T-cell (primary cell): ENCODE data around the gene NUP98. TPM values are rescaled to one million over a fixed set of nuclear protein-coding genes. Genes with fewer than 3 reads are reported as not detected.

Source experiments
- ATAC-seq, 4 experiments: fragments of 200-7000 bp in 3 of 4; fragments of 150-1000 bp in 1 of 4; cut with Tn5 transposase; replicated peaks in 1 of 4; 1 replicate in 3 of 4; 2 replicates in 1 of 4; pipeline ENCODE4 v1.10.0; 2021; ENCODE audit warnings: moderate library complexity in 3 of 4, mild to moderate bottlenecking in 2 of 4, moderate number of reproducible peaks in 1 of 4
- CTCF ChIA-PET, 2 donors: fragments of 300-600 bp; sonication (Branson Sonifier 250); formaldehyde crosslinking; loops; one replicate each; lab custom pipeline; 2022; ENCODE audit warnings: antibody characterized with exemption in 2 of 2; lab: Charles Lee
- POLR2A ChIA-PET, 2 donors: fragments of 300-600 bp; sonication (Branson Sonifier 250); formaldehyde crosslinking; loops; one replicate each; lab custom pipeline; 2022; ENCODE audit warnings: antibody characterized with exemption in 2 of 2; lab: Charles Lee
- DNase-seq, 35 experiments: peaks; one replicate each; pipeline versions ENCODE4 v3.0.0 to v3.0.0-alpha.2; 2013 to 2023
- H3K27ac ChIP-seq: one replicate; pipeline ENCODE4 v1.5.1; 2013; ENCODE audit warnings: low read length
- H3K27me3 ChIP-seq, 2 experiments: replicated peaks in 1 of 2; 1 replicate in 1 of 2; 2 replicates in 1 of 2; pipeline versions ENCODE4 v1.6.1 to v1.7.0; 2013; ENCODE audit warnings: low read length in 1 of 2, mixed read lengths in 1 of 2; ENCODE audit not compliant: control insufficient read depth in 2 of 2, insufficient read depth in 2 of 2; ENCODE audit errors: extremely low read depth in 1 of 2
- H3K36me3 ChIP-seq, 2 donors: 1 replicate in 1 of 2; 2 replicates in 1 of 2; pipeline versions ENCODE4 v1.6.1 to v1.7.0; 2013; ENCODE audit warnings: low read length in 1 of 2; ENCODE audit not compliant: control insufficient read depth in 2 of 2, insufficient read depth in 1 of 2; ENCODE audit errors: extremely low read depth in 1 of 2
- H3K4me1 ChIP-seq, 2 experiments: 1 replicate in 1 of 2; 2 replicates in 1 of 2; pipeline versions ENCODE4 v1.6.1 to v1.7.0; 2013; ENCODE audit warnings: low read length in 2 of 2, mixed read lengths in 1 of 2; ENCODE audit not compliant: insufficient read depth in 2 of 2, control insufficient read depth in 1 of 2; ENCODE audit errors: extremely low read depth in 1 of 2
- H3K4me3 ChIP-seq, 2 donors: 1 replicate in 1 of 2; 2 replicates in 1 of 2; pipeline versions ENCODE4 v1.5.1 to v1.7.0; 2013; ENCODE audit warnings: mild to moderate bottlenecking in 2 of 2, low read length in 1 of 2, moderate library complexity in 1 of 2; ENCODE audit not compliant: control insufficient read depth in 1 of 2; ENCODE audit errors: extremely low read depth in 1 of 2
- H3K9me3 ChIP-seq: 2 replicates; pipeline ENCODE4 v1.7.0; 2013
- H3K27ac Mint-ChIP-seq, 2 donors: one replicate each; pipeline ENCODE4 v1.8.0; 2020 to 2021; ENCODE audit warnings: mild to moderate bottlenecking in 2 of 2, mixed read lengths in 2 of 2
- H3K27me3 Mint-ChIP-seq, 2 donors: one replicate each; pipeline ENCODE4 v1.8.0; 2021 to 2022; ENCODE audit warnings: mixed read lengths in 2 of 2
- H3K36me3 Mint-ChIP-seq: one replicate; pipeline ENCODE4 v1.8.0; 2021; ENCODE audit warnings: mixed read lengths
- H3K4me1 Mint-ChIP-seq, 3 donors: one replicate each; pipeline ENCODE4 v1.8.0; 2020 to 2022; ENCODE audit warnings: mixed read lengths in 3 of 3, mild to moderate bottlenecking in 1 of 3
- H3K4me3 Mint-ChIP-seq, 3 donors: one replicate each; pipeline ENCODE4 v1.8.0; 2020 to 2022; ENCODE audit warnings: mild to moderate bottlenecking in 3 of 3, mixed read lengths in 3 of 3, moderate library complexity in 3 of 3
- H3K9me3 Mint-ChIP-seq, 3 donors: one replicate each; pipeline ENCODE4 v1.8.0; 2020 to 2022; ENCODE audit warnings: mixed read lengths in 3 of 3
- WGBS: methylation state at CpG from one replicate; pipeline ENCODE4 v1.1.5; 2013; ENCODE audit warnings: missing lambda C conversion rate; ENCODE audit not compliant: insufficient coverage; 5-methylcytosine and 5-hydroxymethylcytosine counted together
- total RNA-seq, 35 experiments: library from RNA in 6 of 35; stranded (reverse) in 6 of 35; fragments of 120-200 nt in 1 of 35; gene quantifications; one replicate each; pipeline versions ENCODE4 v1.2.1 to v1.2.4 and lab custom pipeline; 2013 to 2026

NUP98 gene
- total RNA-seq = 100 to 1,000 TPM in 3 of 5 donors, 10 to 100 TPM in 2; 89.1 to 105 (median 102) TPM
- total RNA-seq (2013) = 91.7 TPM
- 203 to 532 (median 297) reads per million in 29 experiments for total RNA-seq (lab: John Stamatoyannopoulos, UW)

DNA sequence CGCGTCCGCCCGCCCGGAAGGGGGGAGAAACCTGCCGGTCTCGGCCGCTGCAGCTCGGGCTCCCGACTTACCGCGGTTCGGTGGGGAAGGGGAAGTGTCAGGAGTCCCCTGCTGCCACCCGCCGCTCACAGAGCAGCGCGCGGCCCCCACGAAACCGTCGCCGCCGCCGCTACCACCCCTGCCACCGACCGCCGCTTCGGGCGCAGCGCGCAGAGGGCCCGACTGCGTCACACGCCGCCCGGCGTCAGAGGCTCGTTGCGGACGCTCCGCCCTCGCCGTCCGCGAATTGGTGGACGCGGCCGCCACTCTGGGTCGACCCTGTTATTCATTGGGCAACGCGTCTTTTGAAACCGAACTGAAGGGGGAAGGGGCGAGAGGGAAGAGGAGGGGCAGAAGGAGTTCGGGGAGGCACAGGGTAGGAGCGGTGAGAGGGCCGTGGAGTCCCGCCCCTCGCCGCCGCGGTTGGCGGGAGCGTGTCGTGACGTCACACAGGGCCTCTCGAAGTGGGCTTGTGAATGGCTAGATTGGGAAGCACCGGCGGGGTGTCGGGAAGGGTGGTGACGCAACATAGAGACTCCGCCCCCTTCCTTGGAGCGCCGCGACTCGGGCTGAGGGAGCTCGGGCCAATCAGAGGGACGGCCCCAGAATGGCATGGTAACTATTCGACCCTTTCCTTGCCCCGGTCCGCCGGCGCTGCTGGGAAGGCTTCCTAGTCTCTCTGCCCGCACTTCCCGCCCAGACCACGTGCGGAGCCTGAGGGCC lies at the start of gene NUP98:
TSS of gene NUP98 (minus strand) at position 226 of the 762 bp plus-strand sequence. CDS start 15,437 bp downstream, outside the sequence.
- peak within 1 kb of the TSS; percentile 94 for H3K27ac ChIP-seq
- under 1% methylated on average over 85 of the region's 86 CpGs for WGBS
- CTCF ChIA-PET = interaction anchor here in 1 of 2 donors (0.6 to 0.9 kb wide), 3 partner anchors 11 to 58 kb away, joined by 3 read pairs; partner anchors contain the start of genes PGAP2 and STIM1
- no peaks in the 10 kb centered on the region for H3K9me3 ChIP-seq
- ATAC-seq (peak; percentile 93 to 97 (median 94)), DNase-seq (peak; percentile 97 to 100 (median 100))
- Mint-ChIP-seq H3K4me1 (peaks cover 47 to 52% (median 47%) of the 10 kb centered on the region in 3 donors), H3K9me3 (no peaks in the 10 kb centered on the region), H3K27ac (peak within 1 kb of the TSS; percentile 97), H3K4me3 (peak within 1 kb of the TSS; percentile 89 to 97 (median 90)), H3K36me3 (peaks cover 12% of the 10 kb centered on the region), H3K27me3 (no peaks in the 10 kb centered on the region)
- H3K27me3 ChIP-seq = no peaks in the 10 kb centered on the region
- H3K4me1 ChIP-seq = peaks cover 24 to 39% of the 10 kb centered on the region in 2 experiments
- POLR2A ChIA-PET = interaction anchor here (0.6 to 1.0 kb wide), 7 partner anchors 10 to 57 kb away, joined by 3 to 7 read pairs (median 4); partner anchors contain the start of gene PGAP2 (in 1 of the 2)
- peaks cover 5 to 24% of the 10 kb centered on the region in 2 donors for H3K36me3 ChIP-seq
- peak within 1 kb of the TSS; percentile 78 to 97 for H3K4me3 ChIP-seq

DNA sequence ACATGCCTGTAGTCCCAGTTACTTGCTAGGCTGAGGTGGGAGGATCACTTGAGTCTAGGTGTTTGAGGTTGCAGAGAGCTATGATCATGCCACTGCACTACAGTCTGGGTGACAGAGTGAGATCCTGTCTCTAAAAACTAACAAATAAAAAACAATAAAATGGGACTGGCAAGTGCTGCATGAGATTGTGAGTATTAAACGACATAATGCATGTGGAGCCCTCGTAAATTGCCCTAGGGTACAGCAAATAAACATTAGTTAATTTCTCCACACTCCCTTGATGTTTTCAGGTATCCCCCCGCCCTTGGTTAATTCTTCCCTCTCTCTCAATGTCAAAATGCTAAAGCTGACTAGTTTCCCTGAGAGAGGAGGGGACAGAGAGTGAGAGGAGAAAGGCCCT lies 48.3 kb upstream of the NUP98 start:
- ChIA-PET POLR2A (no interaction called here), CTCF (interaction anchor here in 1 of 2 donors (1.2 to 2.6 kb wide), 2 partner anchors 9 to 227 kb away, joined by 6 to 13 read pairs; partner anchors contain the start of gene STIM1)
- WGBS = no CpG with 5 or more reads among the region's 3 CpGs
- H3K4me1 ChIP-seq = peaks cover 13 to 25% of the 10 kb centered on the region in 2 experiments
- Mint-ChIP-seq H3K27me3 (no peaks in the 10 kb centered on the region), H3K4me3 (no peak overlapping the region), H3K36me3 (no peaks in the 10 kb centered on the region), H3K27ac (no peak overlapping the region), H3K4me1 (peaks cover 32 to 37% (median 34%) of the 10 kb centered on the region in 3 donors), H3K9me3 (no peaks in the 10 kb centered on the region)
- H3K9me3 ChIP-seq = no peaks in the 10 kb centered on the region
- no peak overlapping the region for H3K4me3 ChIP-seq
- no peak overlapping the region for H3K27ac ChIP-seq
- H3K27me3 ChIP-seq = no peaks in the 10 kb centered on the region
- DNase-seq = no peak
- no peaks in the 10 kb centered on the region for H3K36me3 ChIP-seq
- ATAC-seq = no peak

DNA sequence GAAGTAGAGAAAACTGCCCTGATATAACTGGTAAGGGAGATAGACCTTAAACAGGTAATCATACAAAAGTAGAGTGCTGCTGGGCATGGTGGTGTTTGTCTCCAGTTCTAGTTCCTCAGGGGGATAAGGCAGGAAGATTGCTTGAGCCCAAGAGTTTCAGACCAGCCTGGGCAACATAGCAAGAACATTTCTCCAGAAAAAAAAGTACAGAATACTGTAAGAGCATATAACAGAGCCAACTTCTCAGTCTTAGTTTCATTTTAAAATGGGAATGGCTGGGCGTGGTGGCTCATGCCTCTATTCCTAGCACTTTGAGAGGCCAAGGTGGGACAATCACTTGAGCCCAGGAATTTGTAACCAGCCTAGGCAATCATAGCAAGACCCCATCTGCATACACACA lies 47.9 kb upstream of the NUP98 start:
- no peaks in the 10 kb centered on the region for H3K9me3 ChIP-seq
- H3K27me3 Mint-ChIP-seq = no peaks in the 10 kb centered on the region
- ATAC-seq (no peak), DNase-seq (no peak)
- H3K4me3 Mint-ChIP-seq = no peak overlapping the region
- no CpG with 5 or more reads among the region's 1 CpG for WGBS
- H3K27me3 ChIP-seq = no peaks in the 10 kb centered on the region
- no peaks in the 10 kb centered on the region for H3K36me3 ChIP-seq
- POLR2A ChIA-PET = interaction anchor here in 1 of 2 donors (0.5 kb wide), 1 partner anchor 60 kb away, joined by 4 read pairs; no protein-coding TSS in a partner anchor
- no peak overlapping the region for H3K27ac ChIP-seq
- CTCF ChIA-PET = interaction anchor here (1.2 to 2.6 kb wide), 4 partner anchors 9 to 227 kb away, joined by 5 to 13 read pairs (median 6); partner anchors contain the start of gene STIM1 (in 1 of the 2)
- H3K36me3 Mint-ChIP-seq = no peaks in the 10 kb centered on the region
- H3K4me3 ChIP-seq = no peak overlapping the region
- H3K4me1 Mint-ChIP-seq = peaks cover 32 to 36% (median 34%) of the 10 kb centered on the region in 3 donors
- H3K9me3 Mint-ChIP-seq = no peaks in the 10 kb centered on the region
- no peak overlapping the region for H3K27ac Mint-ChIP-seq
- peaks cover 13 to 25% of the 10 kb centered on the region in 2 experiments for H3K4me1 ChIP-seq

DNA sequence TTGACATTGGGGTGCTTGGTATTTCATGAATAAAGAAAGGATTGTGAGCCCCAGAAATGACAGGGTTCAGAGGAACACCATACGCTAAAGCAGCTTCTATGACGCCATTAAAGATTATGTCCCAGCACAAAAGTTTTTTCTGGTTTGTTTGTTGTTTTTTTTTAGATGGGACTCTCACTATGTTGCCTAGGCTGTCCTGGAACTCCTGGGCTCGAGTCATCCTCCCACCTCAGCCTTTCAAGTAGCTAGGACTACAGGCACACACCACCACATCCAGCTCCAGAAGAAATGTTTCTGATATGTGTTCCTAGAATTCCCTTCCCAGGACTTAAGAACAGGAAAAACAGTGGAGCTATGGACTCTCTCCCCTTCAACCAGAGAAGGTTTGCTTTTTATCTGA lies 46.0 kb upstream of the NUP98 start:
- H3K4me1 ChIP-seq = peaks cover 28 to 32% of the 10 kb centered on the region in 2 experiments
- DNase-seq (no peak), ATAC-seq (no peak)
- peak overlapping the region; percentile 49 to 66 for H3K27ac Mint-ChIP-seq
- no peaks in the 10 kb centered on the region for H3K27me3 ChIP-seq
- no peak overlapping the region for H3K27ac ChIP-seq
- ChIA-PET CTCF (interaction anchor here in 1 of 2 donors (1.9 to 9.9 kb wide), 2 partner anchors 9 to 229 kb away, joined by 6 to 248 read pairs; partner anchors contain the start of gene STIM1), POLR2A (interaction anchor here (0.7 to 1.4 kb wide), 3 partner anchors 11 to 230 kb away, joined by 3 to 5 read pairs (median 4); no protein-coding TSS in a partner anchor)
- no peak overlapping the region for H3K4me3 ChIP-seq
- H3K36me3 Mint-ChIP-seq = peaks cover 6% of the 10 kb centered on the region
- 100% methylated on average over 2 of the region's 3 CpGs for WGBS
- peaks cover 41 to 45% (median 41%) of the 10 kb centered on the region in 3 donors for H3K4me1 Mint-ChIP-seq
- H3K27me3 Mint-ChIP-seq = no peaks in the 10 kb centered on the region
- H3K9me3 Mint-ChIP-seq = no peaks in the 10 kb centered on the region
- H3K36me3 ChIP-seq = peaks cover 0 to 5% of the 10 kb centered on the region in 2 donors
- H3K9me3 ChIP-seq = no peaks in the 10 kb centered on the region
- no peak overlapping the region for H3K4me3 Mint-ChIP-seq

DNA sequence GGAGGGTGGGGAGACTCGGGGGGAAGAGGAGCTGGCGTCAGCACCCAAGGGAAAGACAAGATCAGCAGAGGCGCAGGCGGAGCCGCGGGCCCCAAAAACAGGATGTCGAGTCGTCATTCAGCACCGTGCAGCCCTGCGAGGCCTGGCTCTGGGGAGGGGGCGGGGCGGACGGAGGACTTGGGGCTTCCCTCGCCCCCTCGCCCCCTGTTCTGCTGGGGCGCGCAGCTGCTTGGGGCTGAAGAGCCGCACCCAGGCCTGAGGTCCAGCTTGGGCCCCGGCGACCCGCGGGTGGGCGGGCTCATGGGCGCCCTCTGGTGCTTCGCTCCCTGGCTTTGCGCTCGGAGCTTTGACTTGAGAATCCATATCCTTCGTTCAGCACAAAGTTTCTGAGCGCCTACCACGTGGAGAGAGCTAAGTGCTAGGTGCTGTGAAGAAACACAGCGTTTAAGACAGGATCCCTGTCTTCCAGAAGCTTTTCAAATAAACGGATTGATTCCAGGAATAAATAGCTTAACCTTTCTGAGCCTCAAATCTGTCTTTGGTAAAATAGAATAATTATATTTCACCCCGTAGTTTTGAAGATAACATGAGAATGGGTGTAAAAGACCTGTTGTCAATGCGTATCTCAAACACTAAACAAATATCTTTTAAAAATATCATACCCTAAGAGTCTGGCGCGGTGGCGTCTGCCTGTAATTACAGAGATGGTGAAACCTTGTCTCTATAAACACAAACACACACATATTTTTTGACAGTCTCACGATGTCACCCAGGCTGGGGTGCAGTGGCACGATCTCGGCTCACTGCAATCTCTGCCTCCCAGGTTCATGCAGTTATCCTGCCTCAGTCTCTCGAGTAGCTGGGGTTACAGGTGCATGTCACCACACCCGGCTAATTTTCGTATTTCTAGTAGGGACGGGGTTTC lies 44.3 kb upstream of the NUP98 start:
- Histone ChIP-seq H3K4me1 (peaks cover 44 to 48% of the 10 kb centered on the region in 2 experiments), H3K4me3 (peak overlapping the region in 1 of 2 donors; percentile 88), H3K27ac (peak overlapping the region; percentile 98), H3K27me3 (no peaks in the 10 kb centered on the region), H3K9me3 (no peaks in the 10 kb centered on the region), H3K36me3 (peaks cover 0 to 5% of the 10 kb centered on the region in 2 donors)
- 13% methylated on average over 32 of the region's 44 CpGs for WGBS
- H3K27me3 Mint-ChIP-seq = no peaks in the 10 kb centered on the region
- ATAC-seq (peak; percentile 77 to 82 (median 78)), DNase-seq (peak in 34 of 35 experiments; percentile 88 to 98 (median 96))
- CTCF ChIA-PET = interaction anchor here (0.6 to 9.9 kb wide), 40 partner anchors 8 to 255 kb away, joined by 3 to 248 read pairs (median 4); partner anchors contain the start of genes NUP98 (in 1 of the 2), PGAP2 (in 1 of the 2) and STIM1 (in 1 of the 2)
- peaks cover 56 to 60% (median 56%) of the 10 kb centered on the region in 3 donors for H3K4me1 Mint-ChIP-seq
- H3K9me3 Mint-ChIP-seq = no peaks in the 10 kb centered on the region
- H3K27ac Mint-ChIP-seq = peak overlapping the region; percentile 96
- peak overlapping the region; percentile 85 to 89 (median 86) for H3K4me3 Mint-ChIP-seq
- H3K36me3 Mint-ChIP-seq = peaks cover 13% of the 10 kb centered on the region
- POLR2A ChIA-PET = interaction anchor here (0.6 to 4.6 kb wide), 20 partner anchors 9 to 231 kb away, joined by 3 to 58 read pairs (median 4); partner anchors contain the start of genes STIM1 (in 2 of the 2) and PGAP2 (in 1 of the 2)
